ENCODE results near the gene MON1A.

DNA sequence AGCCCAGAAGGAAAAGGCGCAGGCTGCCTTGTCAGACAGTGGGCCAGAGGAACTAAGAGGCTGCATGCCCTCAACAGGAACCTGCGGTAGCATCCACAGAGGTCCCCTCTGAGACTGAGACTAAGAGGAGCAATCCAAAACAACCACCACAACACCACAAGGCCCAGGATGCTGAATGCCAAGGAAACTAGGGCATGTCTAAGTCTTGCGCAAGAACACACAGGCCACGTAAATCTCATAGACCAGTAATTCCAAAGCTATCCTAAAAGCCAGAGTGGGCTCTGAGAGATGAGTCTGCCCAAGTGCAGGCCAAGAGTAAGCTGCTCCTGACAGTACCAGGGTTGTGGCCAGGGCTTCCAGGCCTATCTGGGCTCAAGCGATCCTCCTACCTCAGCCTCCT is 12.9 kb downstream of the MON1A start:
- no peak for TF ChIP-seq POLR2A (IDR thresholded peaks at IDR 0.05)
- TF ChIP-seq, protein P1, sequence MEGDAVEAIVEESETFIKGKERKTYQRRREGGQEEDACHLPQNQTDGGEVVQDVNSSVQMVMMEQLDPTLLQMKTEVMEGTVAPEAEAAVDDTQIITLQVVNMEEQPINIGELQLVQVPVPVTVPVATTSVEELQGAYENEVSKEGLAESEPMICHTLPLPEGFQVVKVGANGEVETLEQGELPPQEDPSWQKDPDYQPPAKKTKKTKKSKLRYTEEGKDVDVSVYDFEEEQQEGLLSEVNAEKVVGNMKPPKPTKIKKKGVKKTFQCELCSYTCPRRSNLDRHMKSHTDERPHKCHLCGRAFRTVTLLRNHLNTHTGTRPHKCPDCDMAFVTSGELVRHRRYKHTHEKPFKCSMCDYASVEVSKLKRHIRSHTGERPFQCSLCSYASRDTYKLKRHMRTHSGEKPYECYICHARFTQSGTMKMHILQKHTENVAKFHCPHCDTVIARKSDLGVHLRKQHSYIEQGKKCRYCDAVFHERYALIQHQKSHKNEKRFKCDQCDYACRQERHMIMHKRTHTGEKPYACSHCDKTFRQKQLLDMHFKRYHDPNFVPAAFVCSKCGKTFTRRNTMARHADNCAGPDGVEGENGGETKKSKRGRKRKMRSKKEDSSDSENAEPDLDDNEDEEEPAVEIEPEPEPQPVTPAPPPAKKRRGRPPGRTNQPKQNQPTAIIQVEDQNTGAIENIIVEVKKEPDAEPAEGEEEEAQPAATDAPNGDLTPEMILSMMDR (IDR thresholded peaks at IDR 0.05 in 8 of 11, conservative IDR thresholded peaks at IDR 0.05 in 3 of 11), result no peak
